Muscle layer of colon (tissue), 2 donors: ENCODE data around the gene PCCA.
"Not testable (repeated sequence)": the region's sequence is repeated elsewhere in the genome, so short reads cannot be mapped to it uniquely, and the experiment has no call there.

Experiments used
- H3K27ac ChIP-seq: one replicate; pipeline ENCODE4 v1.7.0; 2013; ENCODE audit warnings: low read depth, mild to moderate bottlenecking, low read length, moderate library complexity
- H3K27me3 ChIP-seq, 2 donors: one replicate each; pipeline ENCODE4 v1.7.0; 2013; ENCODE audit warnings: low read length in 2 of 2, mild to moderate bottlenecking in 2 of 2; ENCODE audit not compliant: insufficient read depth in 2 of 2, control insufficient read depth in 1 of 2
- H3K36me3 ChIP-seq: one replicate; pipeline ENCODE4 v1.7.0; 2013; ENCODE audit warnings: mild to moderate bottlenecking, low read length; ENCODE audit not compliant: insufficient read depth
- H3K4me1 ChIP-seq: one replicate; pipeline ENCODE4 v1.7.0; 2013; ENCODE audit warnings: mild to moderate bottlenecking, low read length; ENCODE audit not compliant: insufficient read depth
- H3K4me3 ChIP-seq, 2 donors: one replicate each; pipeline ENCODE4 v1.7.0; 2013; ENCODE audit warnings: low read length in 2 of 2, low read depth in 1 of 2, mild to moderate bottlenecking in 1 of 2, moderate library complexity in 1 of 2
- H3K9ac ChIP-seq: one replicate; pipeline ENCODE4 v1.7.0; 2013; ENCODE audit warnings: low read length
- H3K9me3 ChIP-seq: one replicate; pipeline ENCODE4 v1.7.0; 2013; ENCODE audit warnings: mild to moderate bottlenecking, low read length
- donor health status: abdominal sarcoma.
- donor health status: Adenocarcinoma of cecum.

PCCA gene

DNA sequence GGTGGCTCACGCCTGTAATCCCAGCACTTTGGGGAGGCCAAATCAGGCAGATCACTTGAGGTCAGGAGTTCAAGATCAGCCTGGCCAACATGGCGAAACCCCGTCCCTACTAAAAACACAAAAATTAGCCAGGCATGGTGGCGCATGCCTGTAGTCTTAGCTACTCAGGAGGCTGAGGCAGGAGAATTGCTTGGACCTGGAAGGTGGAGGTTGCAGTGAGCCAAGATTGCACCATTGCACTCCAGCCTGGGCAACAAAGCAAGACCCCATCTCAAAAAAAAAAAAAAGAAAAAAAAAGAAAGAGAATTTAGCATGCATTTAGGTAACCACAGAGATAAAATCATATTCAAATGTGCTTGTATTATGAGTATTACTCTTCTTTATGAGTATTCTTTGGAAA is 85.6 kb downstream of the PCCA start:
- H3K27ac ChIP-seq, H3K27me3 ChIP-seq, H3K9ac ChIP-seq, H3K9me3 ChIP-seq, H3K4me1 ChIP-seq, H3K4me3 ChIP-seq, H3K36me3 ChIP-seq: not testable (repeated sequence)

DNA sequence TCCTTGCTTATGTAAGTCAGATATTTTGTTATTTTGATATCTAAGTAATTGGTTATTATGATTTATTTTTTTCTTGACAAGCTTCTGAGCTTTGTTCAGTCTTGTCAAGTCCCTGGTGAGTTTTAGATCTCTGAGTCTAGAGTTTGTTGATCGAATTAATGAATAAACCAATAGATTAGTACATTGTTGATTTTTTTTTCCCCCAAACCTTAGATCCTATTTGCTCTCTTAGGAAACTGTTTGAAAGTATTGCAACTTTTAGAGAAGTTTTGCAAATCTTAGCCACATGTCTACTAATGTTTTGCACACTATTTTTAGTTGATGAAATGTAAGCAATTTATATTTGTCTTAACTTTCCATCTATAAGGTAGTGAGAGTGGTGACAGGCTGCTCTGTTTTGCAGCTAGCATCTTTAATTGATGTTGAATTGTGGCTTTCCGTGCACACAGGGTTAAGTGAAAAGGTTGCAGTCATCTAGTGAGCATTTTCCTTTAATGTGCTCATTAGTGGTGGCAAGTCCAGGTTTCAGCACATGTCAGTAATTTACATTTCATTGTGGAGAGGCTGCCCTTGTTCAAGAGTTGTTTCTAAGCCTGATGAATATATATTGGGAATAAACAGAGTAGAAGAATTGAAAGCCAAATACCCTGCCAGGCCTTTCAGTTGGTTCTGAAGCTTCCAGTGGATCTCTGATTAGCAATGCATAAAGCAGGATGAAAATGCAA is 86.3 kb downstream of the PCCA start:
- no peaks in the 10 kb centered on the region for H3K4me1 ChIP-seq
- no peak overlapping the region for H3K4me3 ChIP-seq
- no peaks in the 10 kb centered on the region for H3K9me3 ChIP-seq
- no peak overlapping the region for H3K9ac ChIP-seq
- H3K36me3 ChIP-seq: no peaks in the 10 kb centered on the region
- no peaks in the 10 kb centered on the region for H3K27me3 ChIP-seq
- no peak overlapping the region for H3K27ac ChIP-seq

DNA sequence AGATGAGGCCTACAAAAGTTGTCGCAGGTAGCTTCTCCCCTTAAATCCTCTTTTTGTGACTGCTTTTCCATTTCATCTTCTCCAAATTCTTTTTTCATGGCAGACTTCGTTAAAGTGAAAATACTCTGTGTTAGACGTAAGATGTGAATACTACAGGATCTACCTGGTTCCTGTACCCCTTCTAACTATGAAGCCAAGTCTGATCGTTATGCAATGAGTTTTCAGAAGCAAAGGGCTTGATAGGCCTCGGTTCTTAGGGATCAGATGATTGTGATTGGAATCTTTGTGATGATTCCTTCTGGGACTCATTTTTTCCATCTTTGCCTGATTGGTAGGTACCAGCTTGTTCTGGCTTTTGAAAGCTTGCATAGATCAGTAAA is 86.9 kb downstream of the PCCA start:
- Histone ChIP-seq H3K36me3 (no peaks in the 10 kb centered on the region), H3K4me3 (no peak overlapping the region), H3K27ac (no peak overlapping the region), H3K9ac (no peak overlapping the region), H3K4me1 (no peaks in the 10 kb centered on the region), H3K9me3 (no peaks in the 10 kb centered on the region), H3K27me3 (no peaks in the 10 kb centered on the region)

DNA sequence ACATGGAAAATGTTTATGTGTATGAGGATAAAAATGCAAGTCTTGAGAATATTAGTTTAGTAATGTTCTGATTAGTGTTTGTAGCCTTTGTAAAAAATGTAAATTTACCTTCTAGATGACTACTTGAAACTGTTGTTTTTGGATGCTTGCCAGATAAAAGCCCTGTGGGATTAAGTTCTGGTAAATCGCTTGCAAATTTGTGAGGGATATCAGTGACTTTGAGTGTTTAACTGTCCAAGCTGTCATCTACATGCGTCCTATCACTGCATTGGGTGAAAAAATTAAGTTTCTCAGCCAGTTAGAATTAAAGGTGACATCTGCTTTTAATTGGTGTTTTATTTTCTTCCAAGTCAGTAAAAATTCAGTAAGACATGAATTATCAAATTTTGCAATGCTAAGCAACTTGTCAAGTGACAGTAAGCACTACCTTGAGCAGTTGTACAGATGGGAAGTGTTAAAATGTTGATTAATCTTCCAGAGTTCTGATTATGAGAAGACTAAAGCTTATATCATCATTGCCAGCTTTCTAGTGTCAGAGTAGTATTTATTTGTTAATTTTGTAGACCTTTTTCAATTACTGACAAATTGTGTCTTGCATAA is 88.0 kb downstream of the PCCA start:
- Histone ChIP-seq H3K27me3 (no peaks in the 10 kb centered on the region), H3K9me3 (no peaks in the 10 kb centered on the region), H3K27ac (no peak overlapping the region), H3K4me3 (no peak overlapping the region), H3K36me3 (no peaks in the 10 kb centered on the region), H3K9ac (no peak overlapping the region), H3K4me1 (no peaks in the 10 kb centered on the region)

DNA sequence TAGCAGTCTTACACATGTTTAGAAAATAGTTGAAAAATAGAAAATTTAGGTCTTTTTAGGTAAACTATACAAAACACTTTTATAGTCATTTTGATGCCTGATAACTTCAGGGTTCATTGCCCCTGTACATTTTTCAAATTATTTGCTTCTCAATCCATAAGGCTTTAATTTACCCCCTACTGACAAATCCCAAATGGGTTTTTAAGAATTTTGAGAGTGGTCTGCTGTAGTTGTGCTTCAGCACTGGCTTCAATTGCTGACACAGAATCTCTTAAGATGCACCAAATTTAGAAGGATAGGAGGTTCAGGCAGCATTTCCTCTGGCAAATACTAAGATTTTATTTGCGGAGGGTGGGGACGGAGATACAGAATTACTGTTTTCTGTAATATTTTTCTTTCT is 89.4 kb downstream of the PCCA start:
- no peak overlapping the region for H3K4me3 ChIP-seq

DNA sequence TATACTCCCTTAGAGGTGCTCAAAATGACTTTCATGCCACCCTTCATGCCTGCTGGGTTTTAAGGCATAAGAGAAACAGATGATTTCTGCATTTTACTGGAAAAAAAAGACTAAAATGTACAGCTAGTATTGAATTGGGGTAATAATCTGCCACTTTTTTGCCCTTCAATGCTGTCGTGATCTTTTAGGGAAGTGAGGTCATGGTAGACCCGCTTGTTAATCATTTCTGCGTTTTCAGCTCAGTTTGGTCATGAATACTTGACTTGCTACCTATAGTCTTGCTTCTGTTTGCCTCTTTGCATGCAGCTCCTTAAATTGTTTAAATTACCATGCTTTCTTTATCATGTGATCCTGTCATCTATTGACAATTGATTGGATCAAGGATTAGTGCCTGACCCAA is 90.4 kb downstream of the PCCA start:
- Histone ChIP-seq H3K27me3 (no peaks in the 10 kb centered on the region), H3K9ac (no peak overlapping the region), H3K36me3 (no peaks in the 10 kb centered on the region), H3K9me3 (no peaks in the 10 kb centered on the region), H3K4me3 (no peak overlapping the region), H3K4me1 (no peaks in the 10 kb centered on the region), H3K27ac (no peak overlapping the region)

More for the DNA sequence above, 89.4 kb downstream of the PCCA start:
- Histone ChIP-seq H3K9me3 (no peaks in the 10 kb centered on the region), H3K36me3 (no peaks in the 10 kb centered on the region), H3K27me3 (no peaks in the 10 kb centered on the region), H3K4me1 (no peaks in the 10 kb centered on the region), H3K9ac (no peak overlapping the region), H3K27ac (no peak overlapping the region)

DNA sequence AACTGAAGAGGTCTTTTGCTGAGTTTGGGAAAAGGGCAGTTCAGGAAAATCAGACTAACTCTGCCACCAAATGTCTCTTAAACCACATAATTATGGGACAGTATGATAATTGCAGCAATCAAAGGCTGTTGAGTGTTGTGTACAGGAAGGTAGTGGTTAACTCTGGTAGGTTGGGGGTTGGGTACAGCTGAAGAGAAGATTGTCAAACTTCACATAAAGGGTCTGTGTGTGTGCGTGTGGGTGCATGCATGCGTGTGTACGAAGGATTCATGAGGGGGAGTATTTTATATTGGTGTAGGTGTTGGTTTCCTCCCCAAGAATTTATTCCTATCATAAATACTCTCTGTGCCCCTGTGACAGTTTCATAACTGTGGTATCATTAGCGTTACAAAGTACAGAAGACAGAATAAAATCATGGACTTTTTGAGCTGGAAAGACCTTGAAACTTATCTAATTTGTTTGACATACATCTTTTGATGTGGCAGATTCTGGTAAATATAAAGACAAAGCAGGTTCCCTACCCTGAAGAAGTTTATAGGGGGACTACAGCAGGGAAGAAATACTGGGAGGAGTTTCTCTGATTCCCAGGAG is 94.1 kb downstream of the PCCA start:
- H3K9me3 ChIP-seq: no peaks in the 10 kb centered on the region
- no peaks in the 10 kb centered on the region for H3K27me3 ChIP-seq
- no peaks in the 10 kb centered on the region for H3K36me3 ChIP-seq
- no peak overlapping the region for H3K4me3 ChIP-seq
- H3K9ac ChIP-seq: no peak overlapping the region
- no peaks in the 10 kb centered on the region for H3K4me1 ChIP-seq
- no peak overlapping the region for H3K27ac ChIP-seq

DNA sequence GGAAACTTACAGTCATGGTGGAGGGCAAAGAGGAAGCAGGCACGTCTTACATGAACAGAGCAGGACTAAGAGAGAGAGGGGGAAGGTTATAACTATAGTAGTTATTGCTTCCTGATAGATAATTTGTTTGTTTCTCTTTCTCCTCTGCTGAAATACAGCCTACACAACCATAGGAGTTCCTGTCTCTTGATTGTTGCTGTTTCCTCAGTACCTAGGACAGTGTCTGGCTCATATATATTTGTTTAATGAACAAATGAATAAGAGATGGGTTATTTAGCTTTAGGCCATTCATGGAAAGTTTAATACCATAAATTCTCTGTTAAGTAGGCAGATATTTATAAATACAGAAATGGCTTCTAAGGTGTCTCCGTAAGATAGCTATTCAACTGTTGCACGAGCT is 95.2 kb downstream of the PCCA start:
- Histone ChIP-seq H3K36me3 (no peaks in the 10 kb centered on the region), H3K4me3 (no peak overlapping the region), H3K4me1 (no peaks in the 10 kb centered on the region), H3K27me3 (no peaks in the 10 kb centered on the region), H3K9me3 (no peaks in the 10 kb centered on the region), H3K9ac (no peak overlapping the region), H3K27ac (no peak overlapping the region)

DNA sequence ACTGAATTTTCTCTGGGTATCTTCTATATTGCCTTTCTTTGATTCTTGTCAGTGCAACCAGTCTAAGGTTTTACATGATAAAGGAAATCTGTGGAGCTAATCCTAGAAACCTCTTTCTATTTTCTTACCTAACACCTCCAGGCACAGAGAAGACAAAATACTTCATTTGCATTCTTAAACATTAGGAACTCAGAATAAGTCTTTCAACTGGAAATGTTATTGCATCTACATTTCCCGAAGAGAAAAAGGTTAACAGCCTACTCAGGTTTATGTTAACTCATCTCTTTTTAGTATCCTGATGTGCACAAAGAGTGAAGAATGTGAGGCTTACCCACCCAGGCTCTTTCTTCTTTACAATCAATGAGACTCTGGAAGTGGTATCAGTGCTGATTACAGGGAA is 106.7 kb downstream of the PCCA start:
- H3K9me3 ChIP-seq: no peaks in the 10 kb centered on the region
- no peak overlapping the region for H3K4me3 ChIP-seq
- no peak overlapping the region for H3K27ac ChIP-seq
- no peaks in the 10 kb centered on the region for H3K36me3 ChIP-seq
- no peaks in the 10 kb centered on the region for H3K27me3 ChIP-seq
- H3K4me1 ChIP-seq: no peaks in the 10 kb centered on the region
- H3K9ac ChIP-seq: no peak overlapping the region

DNA sequence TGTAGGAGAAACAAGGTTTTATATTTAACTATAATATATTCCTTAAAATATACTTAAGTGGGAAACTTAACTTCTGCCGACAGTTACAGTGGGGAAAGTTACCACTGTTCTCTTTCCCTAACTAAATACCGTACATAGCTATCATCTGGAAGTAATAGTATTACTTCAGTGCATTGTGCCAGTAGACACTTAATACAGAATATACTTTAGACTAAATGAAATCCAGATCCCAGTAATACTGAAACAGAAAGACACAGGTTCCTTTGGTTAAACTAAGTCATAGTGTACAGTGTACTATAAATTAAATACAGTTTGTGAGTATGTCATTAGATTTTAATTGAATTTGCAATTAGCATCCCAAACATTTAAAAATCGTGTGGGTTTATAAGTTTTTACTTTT is 107.5 kb downstream of the PCCA start:
- Histone ChIP-seq H3K27me3 (no peaks in the 10 kb centered on the region), H3K9me3 (no peaks in the 10 kb centered on the region), H3K4me3 (no peak overlapping the region), H3K36me3 (no peaks in the 10 kb centered on the region), H3K27ac (no peak overlapping the region), H3K4me1 (no peaks in the 10 kb centered on the region), H3K9ac (no peak overlapping the region)

DNA sequence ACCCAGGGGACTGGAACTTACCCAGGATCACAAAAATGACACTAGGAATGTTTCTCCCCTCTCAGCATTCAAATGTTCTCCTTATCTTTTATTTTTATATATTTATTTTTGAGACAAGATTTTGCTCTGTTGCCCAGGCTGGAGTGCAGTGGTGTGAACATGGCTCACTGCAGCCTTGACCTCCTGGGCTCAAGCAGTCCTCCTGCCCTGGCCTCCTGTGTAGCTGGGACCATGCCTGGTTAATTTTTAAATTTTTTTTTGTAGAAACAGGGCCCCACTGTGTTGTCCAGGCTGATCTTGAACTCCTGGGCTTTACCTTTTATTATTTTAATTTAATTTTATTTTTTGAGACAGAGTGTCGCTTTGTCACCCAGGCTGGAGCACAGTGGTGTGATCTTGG is 108.2 kb downstream of the PCCA start:
- Histone ChIP-seq H3K4me3 (no peak overlapping the region), H3K9ac (no peak overlapping the region), H3K27ac (no peak overlapping the region), H3K9me3 (no peaks in the 10 kb centered on the region), H3K36me3 (no peaks in the 10 kb centered on the region), H3K4me1 (no peaks in the 10 kb centered on the region), H3K27me3 (no peaks in the 10 kb centered on the region)
